ENCODE measurements around the gene UBE2I. TPM values are rescaled to one million over a fixed set of nuclear protein-coding genes. Genes with fewer than 3 reads are reported as not detected.

The UBE2I gene
- total and polyA plus RNA-seq, 2 of the 4 experiments (the other 2 are of a cell fraction): 30.8 to 140 TPM

GRCh38 chr16:1318268-1318545 is 8.8 kb downstream of the UBE2I start:
- Histone ChIP-seq H2BK15ac (ENCODE audit: low read depth, low read length) (no peak overlapping the region), H3K27ac (ENCODE audit: insufficient read depth, low read length) (no peak overlapping the region), H2AK9ac (replicated peaks; ENCODE audit: low read depth, low read length, poor library complexity) (no peak overlapping the region), H3K9me1 (ENCODE audit: insufficient read depth, low read length) (peaks cover 6% of the 10 kb centered on the region; the same call in 1 of the 2 replicates), H2AK5ac (ENCODE audit: low read depth, low read length) (no peak overlapping the region), H3K56ac (ENCODE audit: extremely low read depth, insufficient read depth, low read length) (no peak overlapping the region), H4K20me1 (ENCODE audit: insufficient read depth, low read length) (peaks cover 70% of the 10 kb centered on the region), H2BK120ac (ENCODE audit: low read depth, low read length) (no peak overlapping the region), H3K4me3 (ENCODE audit: insufficient read depth, low read depth, low read length) (no peak overlapping the region), H4K5ac (ENCODE audit: low read depth, low read length) (no peak overlapping the region), H2BK5ac (ENCODE audit: low read depth, low read length, poor library complexity, severe bottlenecking) (no peak overlapping the region), H3K9me3 (ENCODE audit: control insufficient read depth, insufficient read depth, low read length) (no peaks in the 10 kb centered on the region), H3K23ac (ENCODE audit: low read depth, low read length) (no peak overlapping the region), H3K27me3 (ENCODE audit: control insufficient read depth, insufficient read depth, low read length) (no peaks in the 10 kb centered on the region), H3K4me2 (ENCODE audit: low read depth, low read length) (no peak overlapping the region), H2AFZ (replicated peaks; ENCODE audit: low read length, poor library complexity) (no peak overlapping the region), H3K4me1 (ENCODE audit: control insufficient read depth, insufficient read depth, low read length) (no peaks in the 10 kb centered on the region), H3K9ac (ENCODE audit: low read depth, low read length) (no peak overlapping the region), H3K36me3 (ENCODE audit: control insufficient read depth, insufficient read depth, low read length) (peaks cover 81% of the 10 kb centered on the region), H4K91ac (ENCODE audit: insufficient read depth, low read depth, low read length) (no peak overlapping the region), H2BK20ac (ENCODE audit: low read depth, low read length) (no peak overlapping the region), H3K14ac (replicated peaks; ENCODE audit: low read depth, low read length) (no peak overlapping the region), H3K18ac (ENCODE audit: low read depth, low read length) (no peak overlapping the region), H3K4ac (ENCODE audit: low read depth, low read length) (no peak overlapping the region), H3K79me1 (ENCODE audit: low read depth in 1 of 2, low read length in 2 of 2) (peaks cover 10 to 53% of the 10 kb centered on the region in 2 experiments), H4K8ac (ENCODE audit: low read depth in 2 of 2, low read length in 2 of 2) (no peak overlapping the region)
- intact Hi-C loops (cut with micrococcal nuclease): no loop called here
- ATAC-seq (ENCODE audit: low read depth): no peak
- CTCF ChIA-PET: no interaction called here
- POLR2A ChIA-PET (ENCODE audit: unreplicated experiment): no interaction called here
- in situ Hi-C loops (cut with MboI; ENCODE audit: low sequenced_read_pairs): no loop called here
- no peak for DNase-seq
- no TSS peak for BruUV-seq (replicated peaks)
- dilution Hi-C loops (cut with HindIII; ENCODE audit: low sequenced_read_pairs, unreplicated experiment): no loop called here
- no peak for TF ChIP-seq MAZ (IDR thresholded peaks at IDR 0.05; ENCODE audit: borderline replicate concordance, low read depth, low read length)
- TF ChIP-seq MXI1 (IDR thresholded peaks at IDR 0.05; ENCODE audit: borderline replicate concordance, low read depth, low read length): no peak
- no peak for TF ChIP-seq NFE2L2 (IDR thresholded peaks at IDR 0.05; ENCODE audit: low read depth, low read length)
- TF ChIP-seq ELK1 (IDR thresholded peaks at IDR 0.05; ENCODE audit: borderline replicate concordance, low read depth, low read length): no peak
- TF ChIP-seq RAD21 (IDR thresholded peaks at IDR 0.05; ENCODE audit: low read length): no peak
- no peak for TF ChIP-seq FOS (IDR thresholded peaks at IDR 0.05; ENCODE audit: low read depth, low read length)
- TF ChIP-seq RCOR1 (IDR thresholded peaks at IDR 0.05; ENCODE audit: insufficient replicate concordance, low read length): no peak
- no peak for TF ChIP-seq USF2 (IDR thresholded peaks at IDR 0.05; ENCODE audit: low read depth, low read length)
- TF ChIP-seq RFX5 (IDR thresholded peaks at IDR 0.05; ENCODE audit: low read depth, low read length): no peak
- TF ChIP-seq SMC3 (IDR thresholded peaks at IDR 0.05; ENCODE audit: low read depth, low read length): no peak
- WGBS, 2 experiments (ENCODE audit: extremely low coverage in 2 of 2, insufficient read length in 1 of 2): 82% methylated on average over 7 of the region's 9 CpGs; no CpG with 5 or more reads in 1 of the 2 experiments
